Stimulated activated CD4-positive, alpha-beta T cell treated with anti-CD3 and anti-CD28 coated beads, Interleukin-12 subunit alpha, Interleukin-12 subunit beta, amount 100 ng/mL, for 24 hours (primary cell): Measurements from ENCODE around the gene AFF3.
"Not testable (repeated sequence)": the region's sequence is repeated elsewhere in the genome, so short reads cannot be mapped to it uniquely, and the experiment has no call there.

Source experiments
- DNase-seq, 2 experiments: peaks; one replicate each; pipeline ENCODE4 v3.0.0-alpha.2; 2020; ENCODE audit warnings: low read depth in 2 of 2

AFF3 gene

DNA sequence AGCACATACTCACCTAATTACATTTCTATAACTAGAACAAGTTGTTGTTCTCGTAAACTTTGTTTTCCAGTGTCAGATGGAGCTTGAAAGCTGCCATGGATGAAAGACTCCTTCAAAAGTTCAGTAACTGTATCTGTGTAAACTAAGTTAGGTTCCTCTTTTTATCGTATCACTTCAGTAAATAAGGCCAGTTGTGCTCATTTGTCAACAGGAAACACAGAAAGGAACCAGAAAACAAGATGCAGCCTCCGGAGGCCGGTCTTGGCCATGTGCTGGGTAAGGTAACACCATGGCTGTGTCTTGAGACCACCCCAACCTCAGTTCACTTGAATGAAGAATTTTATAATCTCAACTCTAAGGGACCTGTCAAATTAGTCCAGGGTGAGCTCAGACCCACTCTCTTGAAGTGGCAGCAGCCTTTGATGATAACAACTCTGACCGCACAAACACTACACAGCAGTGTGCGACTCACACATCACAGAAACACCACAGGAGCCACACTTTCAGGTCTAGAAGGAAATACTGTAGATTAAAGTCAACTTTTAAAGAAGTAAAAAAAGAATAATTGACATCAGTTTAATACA, 213.8 kb downstream of the AFF3 start:
- DNase-seq, result no peak

DNA sequence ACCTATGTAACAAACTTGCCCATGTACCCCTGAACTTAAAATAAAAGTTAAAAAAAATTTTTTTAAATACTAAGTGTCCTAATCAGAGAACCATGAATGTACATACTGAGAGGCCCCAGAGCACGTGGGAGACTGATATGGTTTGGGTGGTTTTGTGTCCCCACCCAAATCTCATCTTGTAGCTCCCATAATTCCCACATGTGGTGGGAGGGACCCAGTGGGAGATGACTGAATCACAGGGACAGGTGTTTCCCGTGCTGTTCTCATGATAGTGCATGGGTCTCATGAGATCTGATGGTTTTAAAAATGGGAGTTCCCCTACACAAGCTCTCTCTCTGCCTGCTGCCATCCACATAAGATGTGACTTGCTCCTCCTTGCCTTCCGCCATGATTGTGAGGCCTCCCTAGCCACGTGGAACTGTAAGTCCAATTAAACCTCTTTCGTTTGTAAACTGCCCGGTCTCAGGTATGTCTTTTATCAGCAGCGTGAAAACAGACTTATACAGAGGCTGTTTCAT, 214.6 kb downstream of the AFF3 start:
- not testable (repeated sequence) for DNase-seq

DNA sequence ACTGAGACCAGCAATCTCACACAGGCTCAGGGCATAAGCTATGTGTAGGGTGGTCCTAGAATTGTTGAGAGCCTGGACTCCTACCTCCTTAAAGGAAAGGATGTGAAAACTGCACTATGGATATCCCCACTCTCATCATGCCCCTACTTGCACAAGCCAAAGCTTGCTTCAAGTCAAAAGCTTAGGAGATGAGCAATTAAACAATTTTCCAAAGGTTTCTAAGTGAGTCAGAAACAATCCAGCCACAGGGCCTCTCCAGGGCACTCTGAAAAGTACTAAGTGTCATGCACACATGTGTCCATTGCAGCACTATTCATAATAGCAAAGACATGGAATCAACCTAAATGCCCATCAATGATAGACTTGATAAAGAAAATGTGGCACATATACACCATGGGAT, 215.4 kb downstream of the AFF3 start:
- DNase-seq, result no peak

DNA sequence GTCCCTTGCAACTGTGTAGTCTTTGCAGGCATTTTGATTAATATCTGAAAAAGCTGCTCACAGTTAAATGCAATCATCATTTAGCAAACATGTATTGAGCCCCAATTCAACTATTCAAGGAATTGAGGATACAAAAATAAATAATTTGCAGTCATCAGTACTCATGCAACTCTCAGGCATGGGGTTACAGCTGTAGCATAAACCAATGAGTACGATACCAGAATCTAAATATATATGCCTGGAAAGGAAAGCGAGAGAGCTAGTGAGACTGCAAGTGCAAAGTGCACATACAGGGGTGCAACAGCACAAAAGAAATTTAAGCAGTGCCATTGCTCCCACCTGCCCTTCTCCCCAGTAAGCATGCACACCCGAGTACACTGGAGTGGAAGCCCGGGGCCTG, 216.4 kb downstream of the AFF3 start:
- no peak for DNase-seq

DNA sequence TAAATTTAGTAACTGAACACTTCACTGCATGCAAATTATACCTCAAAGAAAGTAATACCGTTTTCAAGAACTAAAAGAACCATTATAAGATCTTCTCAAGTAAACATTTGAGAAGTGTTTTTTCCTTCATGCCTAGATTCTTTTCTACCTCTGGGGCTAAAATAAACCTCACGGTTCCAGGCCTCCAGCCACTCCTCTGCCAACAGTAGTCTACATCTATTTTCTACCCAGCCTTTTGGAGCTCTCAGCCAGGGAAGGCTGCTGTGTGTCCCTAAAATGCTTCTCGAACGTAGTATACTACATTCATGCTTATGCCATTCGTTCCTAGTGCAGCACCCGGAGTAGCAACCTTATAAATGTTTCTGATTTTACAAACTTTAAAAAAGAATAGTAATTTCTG, 219.7 kb downstream of the AFF3 start:
- DNase-seq, result no peak

DNA sequence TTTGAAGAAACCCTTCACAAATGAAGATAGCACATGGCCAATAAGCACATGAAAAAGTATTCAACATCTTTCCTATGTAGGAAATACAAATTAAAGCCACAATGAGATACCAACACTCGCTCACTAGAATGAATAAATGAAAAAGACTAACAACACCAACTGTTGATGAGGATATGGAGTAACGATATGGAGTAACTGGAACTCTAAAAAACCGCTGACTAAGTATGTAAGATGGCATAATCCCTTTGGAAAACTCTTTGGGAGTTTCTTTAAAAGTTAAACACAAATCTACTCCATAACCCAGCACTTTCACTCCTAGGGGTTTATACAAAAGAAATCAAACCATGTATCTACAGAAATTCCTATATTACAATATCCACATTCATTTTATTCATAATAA, 220.5 kb downstream of the AFF3 start:
- no peak for DNase-seq

DNA sequence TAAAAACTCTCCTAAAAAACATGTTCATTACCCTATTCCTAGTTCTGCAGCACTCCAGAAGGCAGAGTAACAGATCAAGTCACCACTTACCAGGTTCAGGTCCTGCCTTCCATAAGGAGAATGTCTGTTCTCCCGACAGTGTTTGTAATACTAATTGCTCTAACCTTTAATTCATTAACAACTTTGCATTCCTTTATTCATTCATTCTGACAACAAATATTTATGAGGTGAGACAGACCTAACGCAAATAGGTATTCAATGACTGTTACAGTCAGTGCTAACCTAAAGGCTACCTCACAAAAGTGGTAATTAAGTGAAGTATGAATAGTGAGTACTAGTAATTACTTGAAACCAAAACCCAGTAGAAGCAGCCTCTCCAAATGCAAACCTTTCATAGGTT, 224.0 kb downstream of the AFF3 start:
- DNase-seq, result no peak

DNA sequence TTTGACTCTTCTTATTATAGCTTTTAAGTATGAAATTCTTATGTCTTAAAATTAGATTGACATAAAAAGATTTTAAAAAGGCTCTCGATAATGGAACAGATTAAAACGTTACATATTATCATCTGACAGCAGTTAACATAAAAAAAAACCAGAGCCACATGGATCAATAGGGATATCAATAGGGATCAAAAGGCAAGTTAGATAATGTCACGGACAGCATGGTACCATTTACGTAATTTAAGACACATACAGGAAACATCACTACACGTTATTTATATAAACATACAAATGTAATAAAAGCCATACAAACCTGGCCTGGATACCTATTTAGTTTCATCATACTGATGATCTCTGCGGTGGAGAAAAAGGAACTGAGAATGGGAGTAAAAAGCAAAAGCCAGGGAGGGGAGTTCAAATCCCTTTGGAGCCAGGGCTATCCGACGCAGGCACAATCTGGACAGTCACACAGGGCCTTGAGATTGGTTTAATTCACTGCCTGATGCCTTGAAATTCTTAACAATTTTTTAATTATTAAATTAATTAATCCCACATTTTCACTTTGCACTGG, 227.2 kb downstream of the AFF3 start:
- DNase-seq, result no peak

DNA sequence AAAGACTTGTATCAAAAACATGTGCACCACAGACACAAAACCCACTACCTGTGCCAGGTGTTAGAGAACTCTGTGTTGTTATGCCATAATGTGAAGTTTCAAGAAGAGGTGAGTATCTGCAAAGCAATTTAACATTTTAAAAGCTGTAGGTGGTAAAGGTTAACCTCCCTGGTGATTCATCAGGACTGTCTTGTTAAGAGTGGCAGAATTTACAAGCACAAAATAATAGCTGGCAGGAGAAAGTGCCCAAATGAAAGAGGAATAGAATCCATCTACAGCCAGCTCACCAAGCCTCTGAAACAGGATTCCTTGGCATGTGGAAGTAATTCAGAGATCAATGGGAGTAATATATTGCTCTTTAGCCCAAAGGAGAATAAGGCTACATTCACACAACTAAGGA, 230.7 kb downstream of the AFF3 start:
- no peak for DNase-seq

DNA sequence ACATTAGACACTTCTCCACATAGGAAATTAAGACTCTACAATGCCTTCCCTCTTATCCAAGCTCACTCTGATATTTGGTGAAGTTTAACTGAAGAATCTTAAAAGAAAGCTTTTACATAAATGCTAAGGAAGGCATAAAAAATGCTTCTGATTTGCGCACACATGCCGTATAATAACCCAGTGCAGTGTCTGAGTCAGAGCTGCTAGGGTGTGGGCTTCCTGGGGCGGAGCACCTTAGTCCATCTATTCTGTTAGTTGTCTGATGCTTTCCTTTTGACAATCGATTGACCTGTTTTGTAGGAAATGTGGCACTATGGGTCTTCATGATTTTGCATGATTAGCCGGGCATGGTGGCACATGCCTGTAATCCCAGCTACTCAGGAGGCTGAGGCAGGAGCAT, 231.5 kb downstream of the AFF3 start:
- DNase-seq, result no peak

DNA sequence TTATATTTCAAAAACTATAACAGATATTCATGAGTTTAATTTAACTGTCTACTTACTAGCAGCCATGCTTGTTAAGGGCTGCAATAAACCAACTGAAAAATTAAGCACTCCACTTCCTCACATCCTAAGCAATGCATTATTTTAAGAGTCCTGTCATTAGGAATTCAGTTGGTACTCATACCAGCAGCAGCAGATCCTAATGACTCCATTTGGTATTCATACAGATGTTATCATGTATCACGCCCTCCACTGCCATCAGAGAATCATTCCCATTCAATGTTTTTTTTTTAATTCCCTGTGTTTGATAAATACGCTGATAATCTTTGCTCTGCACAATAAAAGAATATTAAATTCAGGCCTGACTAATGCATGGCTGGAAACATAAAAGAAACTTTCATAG, 236.8 kb downstream of the AFF3 start:
- DNase-seq, result no peak

DNA sequence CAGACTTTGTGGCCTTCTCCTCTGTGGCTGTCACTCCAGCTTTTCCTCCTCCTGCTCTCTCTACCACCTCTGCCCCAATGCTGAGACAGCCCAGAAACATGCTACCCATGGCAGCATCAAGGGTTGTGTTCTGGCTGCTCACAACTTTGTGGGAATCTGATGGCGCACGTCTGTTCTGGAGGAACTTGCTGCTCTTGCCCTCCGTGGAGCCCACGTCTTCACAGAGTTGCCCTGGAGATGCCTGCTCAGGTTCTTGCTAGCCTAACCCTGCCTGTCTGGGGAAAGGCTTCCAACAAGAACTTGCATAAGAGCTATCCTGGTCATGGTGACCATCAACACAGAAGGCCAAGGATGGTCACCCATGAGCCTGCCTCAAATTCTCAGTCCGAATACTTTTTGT, 237.4 kb downstream of the AFF3 start:
- no peak for DNase-seq

DNA sequence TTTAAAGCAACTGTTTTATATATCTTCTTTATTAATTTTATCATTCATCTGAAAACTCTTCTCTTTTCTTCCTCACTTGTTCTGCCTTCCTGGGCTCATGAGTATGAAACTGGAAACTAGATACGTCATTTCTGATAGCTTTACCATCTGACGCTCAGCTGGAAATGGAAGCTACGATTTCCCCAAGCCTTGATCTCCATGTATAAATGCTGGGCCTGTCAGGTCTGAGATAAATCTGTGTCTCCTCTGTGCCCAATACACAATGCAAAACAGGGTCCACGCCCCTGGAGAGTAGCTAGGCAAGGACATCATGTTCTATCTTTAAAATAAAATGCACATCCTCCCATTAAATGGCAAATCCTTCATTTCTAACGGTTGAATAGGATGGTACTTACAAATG, 238.4 kb downstream of the AFF3 start:
- DNase-seq, result no peak

DNA sequence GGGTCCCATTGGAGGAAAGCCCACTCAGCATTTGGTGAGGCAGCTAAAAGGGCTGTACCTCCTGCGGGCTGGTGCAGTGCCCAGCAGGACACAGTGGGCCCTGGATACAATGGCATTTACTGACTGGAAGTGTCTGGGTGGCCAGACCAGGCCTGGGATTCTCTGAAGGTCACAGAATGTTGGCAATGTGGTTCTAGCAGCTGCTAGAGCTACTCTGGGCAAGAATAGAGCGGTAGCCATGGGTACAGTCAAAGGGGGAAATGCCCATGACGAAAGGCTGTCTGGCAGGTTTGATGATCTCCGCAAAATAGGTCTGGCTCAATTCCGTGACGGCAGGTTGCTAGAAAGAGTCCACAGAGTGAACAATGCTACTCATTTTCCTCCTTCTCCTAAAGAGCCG, 241.8 kb downstream of the AFF3 start:
- no peak for DNase-seq

DNA sequence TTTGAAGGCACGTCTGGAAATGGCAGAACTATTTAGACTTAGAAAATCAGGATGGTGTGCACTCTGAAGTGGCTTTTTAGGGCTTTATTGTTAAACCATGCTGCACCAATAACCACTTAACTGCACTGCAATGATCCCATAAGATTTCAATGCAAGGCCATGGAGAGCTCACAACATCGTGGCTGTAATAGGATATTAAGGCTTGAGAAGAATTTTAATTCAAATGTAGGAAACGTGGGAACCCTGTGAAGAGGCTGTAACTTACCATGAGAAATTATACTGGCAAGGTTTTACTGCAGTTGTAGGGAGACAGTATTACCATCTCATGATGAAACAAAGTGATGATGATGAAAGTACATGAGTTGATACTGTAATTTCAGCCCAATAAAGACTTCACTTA, 242.5 kb downstream of the AFF3 start:
- no peak for DNase-seq

DNA sequence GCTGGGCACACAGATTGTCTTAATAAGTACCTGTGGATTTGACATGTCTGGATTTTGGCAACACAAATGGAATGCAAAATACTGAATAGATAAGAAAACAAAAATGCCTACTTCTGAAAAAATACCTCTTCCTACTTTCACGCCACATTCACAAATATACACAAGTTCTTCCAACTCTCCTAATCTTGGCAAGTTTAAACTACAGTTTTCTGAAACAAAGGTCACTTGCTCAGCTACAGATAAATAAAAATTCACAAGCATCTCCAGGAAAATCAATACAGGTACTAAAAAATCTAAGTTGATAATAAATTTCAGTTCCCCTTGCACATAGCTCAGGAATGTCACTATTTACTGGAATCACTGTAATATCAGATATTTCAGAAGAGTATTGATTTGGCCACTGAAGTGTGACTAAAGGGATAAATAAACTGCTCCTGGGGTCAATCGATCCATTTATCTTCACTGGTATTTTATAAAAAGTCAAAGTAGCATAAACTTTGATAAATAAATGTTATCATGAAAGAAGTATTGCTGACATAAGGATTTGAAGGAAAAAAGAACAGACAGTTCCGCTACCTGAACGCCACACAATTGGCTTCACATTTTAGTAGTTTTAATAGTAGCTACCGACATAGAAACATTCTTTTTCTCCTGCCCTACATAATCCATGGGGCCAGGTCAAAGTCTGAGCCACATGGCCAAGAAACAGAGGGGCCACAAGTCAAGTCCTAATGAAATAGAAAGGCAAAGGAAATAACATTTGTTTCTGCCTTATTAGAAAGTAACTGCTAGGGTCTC, 243.1 kb downstream of the AFF3 start:
- DNase-seq, result no peak

DNA sequence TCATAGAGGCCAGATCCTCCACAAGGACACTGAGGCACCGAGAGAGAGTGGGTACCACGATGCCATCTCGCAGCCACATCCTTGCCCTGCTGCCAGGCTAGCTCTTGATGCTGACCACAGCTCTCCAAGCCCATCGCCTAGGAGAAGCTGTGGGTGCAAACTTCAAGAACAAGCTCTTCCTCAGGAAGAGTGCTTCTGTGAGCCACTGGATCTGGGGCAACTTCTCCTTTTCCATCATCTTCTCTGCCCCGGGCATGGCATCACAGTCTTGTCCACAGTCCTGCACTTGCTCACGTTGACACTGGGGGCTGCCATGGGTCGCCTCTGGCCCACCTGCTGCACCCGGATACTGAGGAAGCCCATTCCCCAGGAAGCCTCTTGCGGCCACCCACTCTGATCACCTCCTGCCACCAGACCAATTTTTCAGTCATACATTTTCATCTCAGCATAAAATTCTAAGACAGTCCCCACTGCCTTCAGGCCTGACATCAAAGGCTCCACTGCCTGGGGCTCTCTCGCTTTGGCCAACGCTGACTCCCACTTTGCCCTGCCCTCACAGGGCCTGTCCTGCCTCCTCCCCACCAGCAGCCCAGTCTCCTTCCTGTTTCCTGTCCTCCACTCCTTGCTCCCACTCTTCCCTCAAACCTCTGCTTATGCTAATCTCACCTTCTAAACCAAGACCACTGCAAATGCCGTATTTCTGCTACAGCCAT, 243.9 kb downstream of the AFF3 start:
- no peak for DNase-seq

DNA sequence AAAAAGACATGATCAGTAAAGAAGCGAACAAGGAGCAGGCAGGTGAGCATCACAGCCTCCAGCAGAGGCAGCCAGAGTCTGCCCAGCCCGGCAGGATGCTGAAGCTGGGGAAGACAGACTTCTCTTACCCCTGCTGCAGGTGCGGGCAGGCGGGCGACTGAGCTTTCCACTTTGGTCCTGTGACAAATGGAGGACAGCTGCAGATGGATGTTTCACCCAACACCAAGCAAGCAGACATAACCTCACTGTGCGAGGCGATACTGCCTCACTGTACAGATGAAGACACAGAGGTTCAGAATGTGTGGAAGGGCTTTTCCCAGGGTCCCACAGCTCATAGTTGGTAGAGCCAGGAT, 251.0 kb downstream of the AFF3 start:
- no peak for DNase-seq

DNA sequence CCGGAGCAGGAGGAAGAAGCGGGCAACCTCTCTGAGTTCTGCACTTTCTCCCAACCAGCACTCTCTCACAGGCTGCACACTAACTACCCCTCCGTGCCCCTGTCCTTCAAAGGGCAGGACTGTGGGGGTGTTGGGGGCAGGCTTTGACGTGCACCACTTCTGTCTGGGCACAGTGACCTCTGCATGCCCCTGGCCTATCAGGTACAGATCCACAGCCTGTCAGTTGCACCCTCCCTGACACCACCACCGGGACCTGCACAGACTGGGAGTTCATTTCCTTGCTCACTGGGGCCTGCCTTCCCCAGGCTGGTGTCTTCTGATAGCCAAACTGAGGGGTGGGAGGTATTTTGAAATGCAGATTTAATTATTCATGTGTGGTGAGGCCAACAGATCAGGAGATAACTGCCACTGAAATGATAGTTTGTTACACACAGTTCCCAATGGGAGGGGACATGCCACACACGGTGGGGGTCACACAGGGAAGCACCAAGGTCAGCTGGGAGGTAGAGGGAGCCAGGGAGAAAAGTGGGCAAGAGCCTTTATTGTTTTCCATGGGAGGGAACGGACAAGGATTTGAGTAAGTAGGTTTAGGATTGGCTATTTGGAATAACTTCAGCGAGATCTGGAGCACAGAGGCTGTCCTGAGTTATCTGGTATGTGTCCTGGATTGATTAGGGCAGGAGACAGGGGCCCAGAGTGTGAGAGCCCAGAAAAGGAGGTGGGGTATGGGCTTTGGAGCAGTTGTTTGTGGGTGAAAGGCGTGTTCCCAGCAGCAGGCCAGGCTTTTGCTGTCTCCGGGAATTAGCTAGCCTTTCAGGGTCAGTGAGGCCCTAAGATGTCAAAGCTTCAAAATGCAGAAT, 251.6 kb downstream of the AFF3 start:
- no peak for DNase-seq

DNA sequence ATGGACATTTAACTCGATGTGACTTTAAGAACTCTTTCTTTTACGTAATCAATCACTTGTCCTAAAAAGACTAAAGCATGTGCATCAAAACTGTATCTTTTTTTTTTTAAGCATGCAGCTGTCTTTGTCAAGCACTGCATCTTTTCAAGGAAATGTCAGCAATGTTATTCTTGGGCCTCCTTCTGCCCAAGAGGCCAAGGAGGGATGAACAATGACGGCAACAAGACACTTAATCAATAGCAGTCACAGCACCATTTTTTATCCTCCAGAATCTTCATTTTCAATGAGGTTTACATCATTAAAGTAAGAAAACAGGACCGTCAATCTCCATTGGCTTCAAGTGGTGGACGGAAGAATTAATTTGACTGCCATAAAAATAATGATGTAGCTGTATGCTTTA, 253.8 kb downstream of the AFF3 start:
- DNase-seq, result no peak

DNA sequence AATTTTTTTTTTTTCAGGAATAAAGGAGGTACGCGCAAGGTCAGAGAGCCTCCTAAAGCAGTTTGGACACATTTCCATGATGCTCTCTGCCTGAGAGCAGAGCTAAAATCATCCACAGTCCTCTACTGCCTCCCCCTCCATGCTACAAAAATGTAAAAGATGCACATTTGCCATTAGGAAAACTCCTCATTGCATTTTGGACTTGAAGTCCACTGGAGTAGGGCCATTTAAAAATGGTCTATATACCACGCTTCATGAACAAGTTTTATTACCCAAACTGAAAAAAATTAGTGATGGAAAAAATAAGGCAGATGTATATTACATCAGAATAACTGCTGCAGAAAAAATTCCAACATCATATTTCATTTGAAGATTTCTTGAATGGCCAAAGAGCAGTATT, 256.0 kb downstream of the AFF3 start:
- DNase-seq, result no peak

DNA sequence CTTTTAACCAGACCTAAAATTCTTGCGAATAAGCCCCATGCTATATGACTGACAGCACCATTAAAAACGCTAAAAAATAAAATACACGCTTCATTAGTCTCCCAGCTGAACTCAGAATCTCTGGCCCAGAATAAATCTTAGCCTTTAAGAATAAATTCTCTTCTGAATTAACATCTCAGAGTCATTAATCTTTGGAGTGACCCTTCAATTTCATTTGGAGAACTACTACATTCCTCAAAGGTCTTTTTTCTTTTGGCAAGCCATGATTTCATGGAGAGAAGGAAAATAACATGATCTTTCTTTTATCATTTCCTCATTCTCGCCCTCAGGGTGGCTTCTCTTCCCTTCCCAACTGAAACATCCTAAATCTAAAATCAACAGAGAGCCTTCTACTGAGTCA, 259.0 kb downstream of the AFF3 start:
- DNase-seq, result no peak
